ENCODE data around the gene DHX9.

Gene DHX9

DNA sequence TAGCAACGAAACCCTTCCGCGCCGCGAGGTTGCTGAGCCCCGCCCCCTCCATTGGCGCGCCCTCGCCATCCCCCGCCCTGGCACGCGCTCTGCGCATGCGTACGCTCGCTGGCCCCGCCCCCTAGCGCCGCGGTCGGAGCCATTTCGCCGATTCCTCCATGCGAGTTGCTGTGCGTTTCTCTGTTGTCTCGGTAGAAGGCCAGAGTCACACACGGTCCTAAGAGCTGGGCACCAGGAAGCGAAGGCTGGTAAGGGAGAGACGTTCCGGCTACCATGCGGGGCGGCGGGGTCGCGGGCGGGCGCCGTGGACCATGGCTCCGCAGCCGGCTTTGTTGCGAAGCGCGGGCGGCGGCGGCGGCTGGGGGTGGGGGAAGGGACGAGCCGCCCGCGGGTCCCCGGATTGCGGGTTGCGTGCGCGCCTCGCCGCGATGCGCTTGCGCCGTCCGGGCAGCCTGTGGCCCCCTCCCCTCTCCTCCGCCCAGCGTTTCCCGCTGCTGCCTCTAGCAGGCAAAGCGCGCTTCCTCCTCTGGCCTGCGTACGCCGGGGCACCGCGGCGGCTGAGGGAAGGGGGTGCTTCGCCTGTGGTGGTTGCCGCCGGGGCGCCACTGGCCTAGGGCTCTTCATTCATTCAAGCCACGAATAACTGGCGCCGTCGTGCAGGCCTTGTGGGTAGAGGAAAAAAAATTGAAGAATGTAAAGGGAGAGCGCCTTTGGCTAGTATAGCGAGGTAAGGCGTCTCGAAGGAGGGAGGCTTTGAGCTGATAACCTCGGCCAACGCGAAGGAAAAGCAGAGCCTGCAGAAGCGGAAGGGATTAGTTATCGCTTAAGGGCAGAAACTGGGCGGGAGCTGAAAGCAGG is at the start of gene DHX9:
Gene DHX9 (plus strand): TSS at position 139 of the 858 bp plus-strand sequence. CDS start 3,220 bp downstream, outside the sequence.
- CTCF ChIA-PET: interaction anchor here (1.2 to 1.6 kb wide), 2 partner anchors 240 to 243 kb away, joined by 3 to 4 read pairs; no protein-coding TSS in a partner anchor
- TF ChIP-seq, protein P1, sequence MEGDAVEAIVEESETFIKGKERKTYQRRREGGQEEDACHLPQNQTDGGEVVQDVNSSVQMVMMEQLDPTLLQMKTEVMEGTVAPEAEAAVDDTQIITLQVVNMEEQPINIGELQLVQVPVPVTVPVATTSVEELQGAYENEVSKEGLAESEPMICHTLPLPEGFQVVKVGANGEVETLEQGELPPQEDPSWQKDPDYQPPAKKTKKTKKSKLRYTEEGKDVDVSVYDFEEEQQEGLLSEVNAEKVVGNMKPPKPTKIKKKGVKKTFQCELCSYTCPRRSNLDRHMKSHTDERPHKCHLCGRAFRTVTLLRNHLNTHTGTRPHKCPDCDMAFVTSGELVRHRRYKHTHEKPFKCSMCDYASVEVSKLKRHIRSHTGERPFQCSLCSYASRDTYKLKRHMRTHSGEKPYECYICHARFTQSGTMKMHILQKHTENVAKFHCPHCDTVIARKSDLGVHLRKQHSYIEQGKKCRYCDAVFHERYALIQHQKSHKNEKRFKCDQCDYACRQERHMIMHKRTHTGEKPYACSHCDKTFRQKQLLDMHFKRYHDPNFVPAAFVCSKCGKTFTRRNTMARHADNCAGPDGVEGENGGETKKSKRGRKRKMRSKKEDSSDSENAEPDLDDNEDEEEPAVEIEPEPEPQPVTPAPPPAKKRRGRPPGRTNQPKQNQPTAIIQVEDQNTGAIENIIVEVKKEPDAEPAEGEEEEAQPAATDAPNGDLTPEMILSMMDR (IDR thresholded peaks at IDR 0.05; ENCODE audit: control extremely low read depth, extremely low read depth, low read depth, missing control alignments): no peak
- POLR2A ChIA-PET: interaction anchor here (0.6 kb wide), 1 partner anchor 235 kb away, joined by 3 read pairs; the partner anchor contains the start of gene RGS16
- DNase-seq (ENCODE audit: extremely low spot score): peak; percentile 98

GRCh38 chr1:182791281-182792179 is 47.6 kb upstream of the DHX9 start:
- TF ChIP-seq, protein P1 (IDR thresholded peaks at IDR 0.05; ENCODE audit: control extremely low read depth, extremely low read depth, low read depth, missing control alignments): no peak
- CTCF ChIA-PET: interaction anchor here (0.8 to 13.8 kb wide), 8 partner anchors 7 to 706 kb away, joined by 3 to 1252 read pairs (median 5); partner anchors contain the start of genes RGS16 and RNASEL
- POLR2A ChIA-PET: no interaction called here
- DNase-seq (ENCODE audit: extremely low spot score): no peak

DNA sequence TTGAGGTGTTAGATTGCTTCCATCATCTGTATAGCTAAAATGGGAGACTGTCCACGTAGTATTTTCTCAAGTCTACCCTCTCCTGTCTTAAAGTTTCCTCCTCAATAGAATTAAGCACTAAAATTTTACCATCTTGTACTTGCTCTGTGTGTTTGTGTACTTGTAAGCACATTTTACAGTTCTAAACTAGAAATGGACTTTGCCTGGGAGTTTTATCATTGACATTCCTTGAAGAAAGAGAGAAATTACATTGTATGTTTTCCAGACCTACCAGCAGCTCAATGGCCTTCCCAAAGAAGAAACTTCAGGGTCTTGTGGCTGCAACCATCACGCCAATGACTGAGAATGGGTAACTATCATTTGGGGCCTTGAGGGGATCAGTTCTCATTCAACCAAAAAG is 45.1 kb upstream of the DHX9 start:
- TF ChIP-seq, protein P1 (IDR thresholded peaks at IDR 0.05; ENCODE audit: control extremely low read depth, extremely low read depth, low read depth, missing control alignments): no peak
- no peak for DNase-seq (ENCODE audit: extremely low spot score)
- ChIA-PET POLR2A (no interaction called here), CTCF (interaction anchor here (0.6 to 6.8 kb wide), 4 partner anchors 9 to 199 kb away, joined by 3 to 74 read pairs (median 12); no protein-coding TSS in a partner anchor)

- DNase-seq (ENCODE audit: extremely low spot score): no peak
- ChIA-PET POLR2A (no interaction called here), CTCF (interaction anchor here (3.8 to 6.8 kb wide), 2 partner anchors 10 to 199 kb away, joined by 21 to 74 read pairs; no protein-coding TSS in a partner anchor)
- TF ChIP-seq, protein P1 (IDR thresholded peaks at IDR 0.05; ENCODE audit: control extremely low read depth, extremely low read depth, low read depth, missing control alignments): no peak
Measured at GRCh38 chr1:182794676-182795201, 44.4 kb upstream of the DHX9 start.

DNA sequence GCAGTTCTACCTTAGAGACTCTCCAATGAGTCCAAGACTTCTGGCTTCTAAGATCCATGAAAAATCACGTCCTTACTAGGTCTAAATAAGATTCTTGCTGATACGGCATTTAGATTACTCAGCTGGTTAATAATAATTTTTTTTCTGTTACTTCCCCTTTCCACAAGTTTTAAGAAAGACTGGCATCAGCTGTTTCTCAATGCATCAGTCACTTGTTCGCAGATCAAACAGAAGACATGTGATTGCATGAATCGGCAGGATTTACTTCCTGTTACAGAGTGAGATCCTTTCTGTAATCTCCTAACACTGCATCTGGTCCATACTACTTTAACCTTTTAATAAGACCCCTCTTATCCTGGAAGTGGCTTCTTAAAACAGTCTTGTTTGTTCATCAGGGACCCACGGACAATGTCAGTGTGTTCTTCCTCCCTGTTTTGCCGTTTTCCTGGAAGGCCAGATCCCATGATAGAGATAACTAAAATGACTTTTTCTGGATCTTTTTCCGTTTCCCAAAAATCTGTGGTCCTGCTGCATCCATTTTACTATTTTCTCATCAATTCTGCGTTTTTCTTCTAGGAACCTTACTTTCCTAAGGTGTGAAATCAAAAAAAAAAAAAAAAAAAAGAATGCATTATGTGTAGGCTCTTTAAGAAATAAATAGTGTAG is 43.5 kb upstream of the DHX9 start:
- ChIA-PET CTCF (interaction anchor here (3.8 to 6.8 kb wide), 2 partner anchors 11 to 200 kb away, joined by 21 to 74 read pairs; no protein-coding TSS in a partner anchor), POLR2A (no interaction called here)
- DNase-seq (ENCODE audit: extremely low spot score): no peak
- TF ChIP-seq, protein P1 (IDR thresholded peaks at IDR 0.05; ENCODE audit: control extremely low read depth, extremely low read depth, low read depth, missing control alignments): no peak

Measured in GM10248 (cell line).